Dendritic cell treated with granulocyte-macrophage colony-stimulating factor and Interleukin-4, amounts not matched to agents 40 ng/mL and 50 ng/mL, for 4 days (primary cell): Measurements from ENCODE around the gene CCDC51.
"Not testable (repeated sequence)": the region's sequence is repeated elsewhere in the genome, so short reads cannot be mapped to it uniquely, and the experiment has no call there.

ENCODE experiments used
- H3K27ac Mint-ChIP-seq: one replicate; pipeline ENCODE4 v1.8.0; 2022; ENCODE audit warnings: mild to moderate bottlenecking, mixed read lengths
- H3K27me3 Mint-ChIP-seq: one replicate; pipeline ENCODE4 v1.8.0; 2022; ENCODE audit warnings: mild to moderate bottlenecking, mixed read lengths
- H3K36me3 Mint-ChIP-seq: one replicate; pipeline ENCODE4 v1.8.0; 2022; ENCODE audit warnings: low read depth, mixed read lengths
- H3K4me1 Mint-ChIP-seq: one replicate; pipeline ENCODE4 v1.8.0; 2022; ENCODE audit warnings: low read depth, mixed read lengths
- H3K4me3 Mint-ChIP-seq: one replicate; pipeline ENCODE4 v1.8.0; 2022; ENCODE audit warnings: mild to moderate bottlenecking, moderate library complexity, mixed read lengths
- H3K9me3 Mint-ChIP-seq: one replicate; pipeline ENCODE4 v1.8.0; 2022; ENCODE audit warnings: mixed read lengths
- intact Hi-C: fragments of 100-400 bp; cut with micrococcal nuclease; formaldehyde crosslinking; loops from one replicate; pipeline ENCODE4 v1.15.0; 2022

The CCDC51 gene

GRCh38 chr3:48470286-48470685, 30.4 kb upstream of the CCDC51 start:
- peak overlapping the region; percentile 100 for H3K27ac Mint-ChIP-seq
- H3K9me3 Mint-ChIP-seq = no peaks in the 10 kb centered on the region
- intact Hi-C loops = no loop called here
- no peak overlapping the region for H3K4me3 Mint-ChIP-seq
- peaks cover 72% of the 10 kb centered on the region for H3K36me3 Mint-ChIP-seq
- no peaks in the 10 kb centered on the region for H3K27me3 Mint-ChIP-seq
- peaks cover 66% of the 10 kb centered on the region for H3K4me1 Mint-ChIP-seq

GRCh38 chr3:48469046-48469915, 29.4 kb upstream of the CCDC51 start:
- intact Hi-C loops = loop anchor here (10.0 kb wide), 1 partner anchor 216 kb away; the partner anchor contains the start of gene NCKIPSD
- Mint-ChIP-seq H3K9me3 (no peaks in the 10 kb centered on the region), H3K36me3 (peaks cover 64% of the 10 kb centered on the region), H3K27ac (peak overlapping the region; percentile 100), H3K27me3 (no peaks in the 10 kb centered on the region), H3K4me1 (peaks cover 66% of the 10 kb centered on the region), H3K4me3 (peak overlapping the region; percentile 37)

GRCh38 chr3:48468329-48468731, 28.4 kb upstream of the CCDC51 start:
- Mint-ChIP-seq H3K4me1 (peaks cover 62% of the 10 kb centered on the region), H3K36me3 (peaks cover 71% of the 10 kb centered on the region)
- intact Hi-C loops = loop anchor here (10.0 kb wide), 1 partner anchor 216 kb away; the partner anchor contains the start of gene NCKIPSD

GRCh38 chr3:48467473-48468267, 27.8 kb upstream of the CCDC51 start:
- H3K27me3 Mint-ChIP-seq = no peaks in the 10 kb centered on the region
- peak overlapping the region; percentile 100 for H3K27ac Mint-ChIP-seq
- peaks cover 59% of the 10 kb centered on the region for H3K4me1 Mint-ChIP-seq
- H3K36me3 Mint-ChIP-seq = peaks cover 67% of the 10 kb centered on the region
- no peaks in the 10 kb centered on the region for H3K9me3 Mint-ChIP-seq
- intact Hi-C loops = loop anchor here (10.0 kb wide), 1 partner anchor 217 kb away; the partner anchor contains the start of gene NCKIPSD
- H3K4me3 Mint-ChIP-seq = peak overlapping the region; percentile 87

More at GRCh38 chr3:48468329-48468731, 28.4 kb upstream of the CCDC51 start:
- H3K9me3 Mint-ChIP-seq = no peaks in the 10 kb centered on the region
- H3K4me3 Mint-ChIP-seq = peak overlapping the region; percentile 87
- peak overlapping the region; percentile 100 for H3K27ac Mint-ChIP-seq
- H3K27me3 Mint-ChIP-seq = no peaks in the 10 kb centered on the region

- no peaks in the 10 kb centered on the region for H3K9me3 Mint-ChIP-seq
- H3K4me3 Mint-ChIP-seq = peak overlapping the region; percentile 87
- H3K27me3 Mint-ChIP-seq = no peaks in the 10 kb centered on the region
- H3K36me3 Mint-ChIP-seq = peaks cover 65% of the 10 kb centered on the region
- peaks cover 59% of the 10 kb centered on the region for H3K4me1 Mint-ChIP-seq
- intact Hi-C loops = loop anchor here (10.0 kb wide), 1 partner anchor 218 kb away; the partner anchor contains the start of gene NCKIPSD
- H3K27ac Mint-ChIP-seq = peak overlapping the region; percentile 100
Measured at GRCh38 chr3:48467110-48467454, 27.2 kb upstream of the CCDC51 start.

GRCh38 chr3:48466386-48467109, 26.6 kb upstream of the CCDC51 start:
- peak overlapping the region; percentile 87 for H3K4me3 Mint-ChIP-seq
- intact Hi-C loops = loop anchor here (10.0 kb wide), 1 partner anchor 218 kb away; the partner anchor contains the start of gene NCKIPSD
- no peaks in the 10 kb centered on the region for H3K9me3 Mint-ChIP-seq
- H3K27me3 Mint-ChIP-seq = no peaks in the 10 kb centered on the region
- H3K4me1 Mint-ChIP-seq = peaks cover 59% of the 10 kb centered on the region
- H3K36me3 Mint-ChIP-seq = peaks cover 67% of the 10 kb centered on the region
- peak overlapping the region; percentile 100 for H3K27ac Mint-ChIP-seq

GRCh38 chr3:48465531-48466378, 25.8 kb upstream of the CCDC51 start:
- H3K4me3 Mint-ChIP-seq = peak overlapping the region; percentile 87
- peak overlapping the region; percentile 100 for H3K27ac Mint-ChIP-seq
- H3K36me3 Mint-ChIP-seq = peaks cover 71% of the 10 kb centered on the region
- H3K27me3 Mint-ChIP-seq = no peaks in the 10 kb centered on the region
- no peaks in the 10 kb centered on the region for H3K9me3 Mint-ChIP-seq
- intact Hi-C loops = loop anchor here (1.0 to 10.0 kb wide), 3 partner anchors 8 to 219 kb away; partner anchors contain the start of gene NCKIPSD
- peaks cover 54% of the 10 kb centered on the region for H3K4me1 Mint-ChIP-seq

- Mint-ChIP-seq H3K9me3 (no peaks in the 10 kb centered on the region), H3K27ac (peak overlapping the region; percentile 100)
- intact Hi-C loops = loop anchor here (1.0 to 10.0 kb wide), 3 partner anchors 8 to 220 kb away; partner anchors contain the start of gene NCKIPSD
Measured at GRCh38 chr3:48465237-48465530, 25.3 kb upstream of the CCDC51 start.

GRCh38 chr3:48464713-48465221, 24.8 kb upstream of the CCDC51 start:
- peaks cover 45% of the 10 kb centered on the region for H3K4me1 Mint-ChIP-seq
- H3K9me3 Mint-ChIP-seq = no peaks in the 10 kb centered on the region
- H3K4me3 Mint-ChIP-seq = no peak overlapping the region
- H3K27me3 Mint-ChIP-seq = no peaks in the 10 kb centered on the region
- intact Hi-C loops = loop anchor here (1.0 to 10.0 kb wide), 3 partner anchors 9 to 220 kb away; partner anchors contain the start of gene NCKIPSD
- H3K36me3 Mint-ChIP-seq = peaks cover 71% of the 10 kb centered on the region
- peak overlapping the region; percentile 100 for H3K27ac Mint-ChIP-seq

More at GRCh38 chr3:48465237-48465530, 25.3 kb upstream of the CCDC51 start:
- H3K4me3 Mint-ChIP-seq = no peak overlapping the region
- H3K4me1 Mint-ChIP-seq = peaks cover 49% of the 10 kb centered on the region
- H3K27me3 Mint-ChIP-seq = no peaks in the 10 kb centered on the region
- peaks cover 71% of the 10 kb centered on the region for H3K36me3 Mint-ChIP-seq

- Mint-ChIP-seq H3K27ac (no peak overlapping the region), H3K4me3 (no peak overlapping the region), H3K36me3 (peaks cover 71% of the 10 kb centered on the region), H3K9me3 (no peaks in the 10 kb centered on the region), H3K27me3 (no peaks in the 10 kb centered on the region), H3K4me1 (peaks cover 34% of the 10 kb centered on the region)
- intact Hi-C loops = loop anchor here (10.0 kb wide), 1 partner anchor 221 kb away; the partner anchor contains the start of gene NCKIPSD
Measured at GRCh38 chr3:48463703-48464102, 23.8 kb upstream of the CCDC51 start.

- Mint-ChIP-seq H3K4me1 (peaks cover 15% of the 10 kb centered on the region), H3K36me3 (peaks cover 60% of the 10 kb centered on the region)
- not testable (repeated sequence) for H3K9me3 Mint-ChIP-seq, H3K27ac Mint-ChIP-seq, H3K27me3 Mint-ChIP-seq, H3K4me3 Mint-ChIP-seq
- intact Hi-C loops = loop anchor here (10.0 kb wide), 1 partner anchor 223 kb away; the partner anchor contains the start of gene NCKIPSD
Measured at GRCh38 chr3:48461767-48462166, 21.8 kb upstream of the CCDC51 start.

- H3K4me1 Mint-ChIP-seq = peaks cover 8% of the 10 kb centered on the region
- no peak overlapping the region for H3K4me3 Mint-ChIP-seq
- H3K9me3 Mint-ChIP-seq = no peaks in the 10 kb centered on the region
- intact Hi-C loops = loop anchor here (10.0 kb wide), 1 partner anchor 224 kb away; the partner anchor contains the start of gene NCKIPSD
- no peak overlapping the region for H3K27ac Mint-ChIP-seq
- no peaks in the 10 kb centered on the region for H3K27me3 Mint-ChIP-seq
- peaks cover 60% of the 10 kb centered on the region for H3K36me3 Mint-ChIP-seq
Measured at GRCh38 chr3:48460517-48460902, 20.6 kb upstream of the CCDC51 start.
